ENCODE data around the gene TPH1. TPM values are rescaled to one million over a fixed set of nuclear protein-coding genes. Genes with fewer than 3 reads are reported as not detected.

The TPH1 gene
- total RNA-seq, 4 donors from 2014 or later: 0.13 to 0.47 (median 0.27) TPM; not detected in 1

GRCh38 chr11:18011633-18012032, 34.4 kb downstream of the TPH1 start:
- no peak for TF ChIP-seq POLR2AphosphoS5 (IDR thresholded peaks at IDR 0.05)
- no peak for TF ChIP-seq EP300 (IDR thresholded peaks at IDR 0.05)
- TF ChIP-seq CTCF (IDR thresholded peaks at IDR 0.05): no peak
- TF ChIP-seq POLR2A (IDR thresholded peaks at IDR 0.05): no peak
- Histone ChIP-seq H3K4me3 (peak overlapping the region in 1 of 2 donors; percentile 76), H3K9me3 (no peaks in the 10 kb centered on the region), H3K36me3 (peaks cover 0 to 10% of the 10 kb centered on the region in 2 donors), H3K27me3 (no peaks in the 10 kb centered on the region), H3K27ac (peak overlapping the region in 3 of 4 donors; percentile 88 to 91 (median 90)), H3K4me1 (peaks cover 0 to 21% (median 0%) of the 10 kb centered on the region in 3 donors)
- ATAC-seq: no peak
- 88% methylated on average over 3 to 8 of the region's 8 CpGs for WGBS, 2 donors (ENCODE audit: low coverage in 1 of 2)

DNA sequence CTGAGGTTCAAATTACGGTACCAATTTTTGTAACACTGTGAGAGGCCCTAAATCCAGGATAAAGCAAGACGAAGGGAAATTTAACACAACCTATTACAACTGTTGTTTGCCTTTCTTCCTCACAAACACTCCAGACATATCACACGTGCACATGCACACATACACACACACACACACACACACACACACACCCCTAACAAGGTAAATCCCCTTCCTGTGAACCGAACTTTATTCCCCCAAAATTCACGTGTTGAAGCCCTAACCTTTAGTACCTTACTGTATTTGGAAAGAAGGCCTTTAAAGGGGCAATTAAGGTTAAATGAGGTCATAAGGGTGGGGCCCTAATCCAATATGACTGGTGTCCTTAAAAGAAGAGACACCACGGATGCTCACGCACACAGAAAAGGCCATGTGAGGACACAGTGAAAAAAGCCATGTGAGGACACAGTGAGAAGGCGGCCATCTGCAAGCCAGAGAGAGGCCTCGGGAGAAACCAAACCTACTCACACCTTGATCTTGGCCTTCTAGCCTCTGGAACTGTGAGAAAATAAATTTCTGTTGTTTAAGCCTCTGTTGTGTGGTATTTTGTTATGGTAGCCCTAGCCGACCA, 35.0 kb downstream of the TPH1 start:
- H3K27me3 ChIP-seq: no peaks in the 10 kb centered on the region
- H3K36me3 ChIP-seq: peaks cover 0 to 16% of the 10 kb centered on the region in 2 donors
- H3K27ac ChIP-seq: peak overlapping the region in 1 of 4 donors; percentile 88
- WGBS, 2 donors (ENCODE audit: low coverage in 1 of 2): 80 to 89% methylated on average over 5 to 9 of the region's 10 CpGs
- no peak overlapping the region for H3K4me3 ChIP-seq
- ATAC-seq: no peak
- no peak for TF ChIP-seq CTCF (IDR thresholded peaks at IDR 0.05)
- TF ChIP-seq POLR2AphosphoS5 (IDR thresholded peaks at IDR 0.05): no peak
- no peak for TF ChIP-seq EP300 (IDR thresholded peaks at IDR 0.05)
- TF ChIP-seq POLR2A (IDR thresholded peaks at IDR 0.05): no peak
- no peaks in the 10 kb centered on the region for H3K9me3 ChIP-seq
- H3K4me1 ChIP-seq: peaks cover 0 to 21% (median 0%) of the 10 kb centered on the region in 3 donors

DNA sequence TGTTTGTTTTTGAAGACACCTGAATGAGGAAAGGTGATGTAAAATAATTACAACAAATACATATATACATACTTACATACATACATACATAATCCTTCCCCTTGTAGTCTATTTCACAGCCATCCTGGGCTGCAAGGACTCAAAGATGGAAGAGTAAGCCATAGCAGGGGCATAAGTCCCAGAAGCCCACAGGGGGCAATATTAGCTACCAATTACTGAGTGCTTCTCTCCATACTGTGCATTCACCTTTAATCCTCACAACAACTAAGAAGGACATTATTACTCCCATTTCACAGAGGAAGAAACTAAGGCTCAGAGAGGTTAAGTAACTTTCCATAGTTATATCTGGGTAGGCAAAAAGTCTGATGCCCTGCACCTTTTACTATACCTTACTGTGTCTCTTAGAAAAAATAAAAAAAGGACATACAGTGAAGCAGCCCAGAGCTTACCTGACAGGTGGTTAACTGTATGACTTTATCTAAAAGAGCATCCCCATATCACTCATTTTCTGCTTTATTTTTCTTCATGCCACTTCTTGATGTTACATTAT, 35.9 kb downstream of the TPH1 start:
- H3K27ac ChIP-seq: no peak overlapping the region
- H3K36me3 ChIP-seq: peaks cover 0 to 24% of the 10 kb centered on the region in 2 donors
- H3K4me1 ChIP-seq: peaks cover 0 to 21% (median 0%) of the 10 kb centered on the region in 3 donors
- H3K27me3 ChIP-seq: no peaks in the 10 kb centered on the region
- ATAC-seq: no peak
- no peak overlapping the region for H3K4me3 ChIP-seq
- no peak for TF ChIP-seq POLR2A (IDR thresholded peaks at IDR 0.05)
- TF ChIP-seq EP300 (IDR thresholded peaks at IDR 0.05): no peak
- no peak for TF ChIP-seq CTCF (IDR thresholded peaks at IDR 0.05)
- TF ChIP-seq POLR2AphosphoS5 (IDR thresholded peaks at IDR 0.05): no peak
- H3K9me3 ChIP-seq: no peaks in the 10 kb centered on the region

GRCh38 chr11:18005376-18006129, 40.5 kb downstream of the TPH1 start:
- Histone ChIP-seq H3K4me3 (no peak overlapping the region), H3K4me1 (no peaks in the 10 kb centered on the region), H3K27me3 (no peaks in the 10 kb centered on the region), H3K36me3 (peaks cover 0 to 71% of the 10 kb centered on the region in 2 donors), H3K9me3 (no peaks in the 10 kb centered on the region), H3K27ac (no peak overlapping the region)
- TF ChIP-seq EP300 (IDR thresholded peaks at IDR 0.05) (no peak), CTCF (IDR thresholded peaks at IDR 0.05) (no peak), POLR2A (IDR thresholded peaks at IDR 0.05) (no peak), POLR2AphosphoS5 (IDR thresholded peaks at IDR 0.05) (no peak)
- WGBS, 2 donors (ENCODE audit: low coverage in 1 of 2): 90 to 94% methylated on average over 3 to 4 of the region's 4 CpGs
- ATAC-seq: no peak
